HepG2 (cell line): ENCODE measurements around the gene EEF1A1.

ENCODE experiments used
- NBN ChIP-seq: fragments of 450-650 bp; conservative IDR thresholded peaks from 2 replicates; pipeline ENCODE4 v1.6.1; 2017
- REPIN1 ChIP-seq: sonication (generic); formaldehyde crosslinking; IDR thresholded peaks from 2 replicates; pipeline ENCODE4 v1.8.0; 2022; ENCODE audit warnings: missing genetic modification reagents, low read depth, mild to moderate bottlenecking, borderline replicate concordance
- TCF12 ChIP-seq, 2 experiments: fragments of 450-650 bp in 1 of 2; sonication (generic) in 1 of 2; formaldehyde crosslinking in 1 of 2; IDR thresholded peaks; 2 replicates each; pipeline versions ENCODE4 v1.6.1 to v1.8.0; 2017 to 2022; ENCODE audit warnings: antibody characterized with exemption in 1 of 2, mild to moderate bottlenecking in 1 of 2, missing genetic modification reagents in 1 of 2, moderate library complexity in 1 of 2
- ZNF264 ChIP-seq: sonication (generic); formaldehyde crosslinking; IDR thresholded peaks from 2 replicates; pipeline ENCODE4 v1.4.0; 2020; ENCODE audit warnings: missing genetic modification reagents
- ZNF350 ChIP-seq: sonication (generic); formaldehyde crosslinking; IDR thresholded peaks from 2 replicates; pipeline ENCODE4 v1.4.0; 2020; ENCODE audit warnings: mild to moderate bottlenecking, low read depth, missing genetic modification reagents, borderline replicate concordance
- ZNF766 ChIP-seq: sonication (generic); formaldehyde crosslinking; IDR thresholded peaks from 2 replicates; pipeline ENCODE4 v1.5.0; 2020; ENCODE audit warnings: missing genetic modification reagents, borderline replicate concordance
- ZSCAN30 ChIP-seq: sonication (generic); formaldehyde crosslinking; IDR thresholded peaks from 2 replicates; pipeline ENCODE4 v1.5.0; 2020; ENCODE audit warnings: mild to moderate bottlenecking, missing genetic modification reagents

DNA sequence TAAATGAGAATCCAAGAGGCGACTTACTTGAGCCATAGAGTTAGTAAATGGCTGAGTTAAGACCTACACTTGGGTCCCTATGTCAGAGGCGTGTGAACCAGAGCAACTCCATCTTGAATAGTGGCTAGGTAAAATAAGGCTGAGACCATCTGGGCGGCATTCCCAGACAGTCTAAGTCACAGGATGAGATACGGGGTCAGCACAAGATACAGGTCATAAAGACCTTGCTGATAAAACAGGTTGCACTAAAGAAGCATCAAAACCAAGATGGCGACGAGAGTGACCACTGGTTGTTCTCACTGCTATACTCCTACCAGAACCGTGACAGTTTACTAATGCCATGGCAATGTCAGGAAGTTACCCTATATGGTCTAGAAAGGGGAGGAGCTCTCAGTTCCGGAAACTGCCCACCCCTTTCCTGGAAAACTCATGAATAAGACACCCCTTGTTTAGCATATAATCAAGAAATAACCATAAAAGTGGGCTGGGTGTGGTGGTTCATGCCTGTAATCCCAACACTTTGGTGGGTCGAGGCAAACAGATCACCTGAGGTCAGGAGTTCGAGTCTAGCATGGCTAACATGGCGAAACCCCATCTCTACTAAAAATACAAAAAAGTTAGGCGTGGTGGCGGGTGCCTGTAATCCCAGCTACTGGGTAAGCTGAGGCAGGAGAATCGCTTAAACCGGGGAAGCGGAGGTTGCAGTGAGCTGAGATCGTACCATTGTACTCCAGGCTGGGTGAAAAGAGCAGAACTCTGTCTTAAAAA is 43.9 kb upstream of the EEF1A1 start:
- TF ChIP-seq ZNF766 (CRISPR knock-in tag) (no peak), TCF12 (IDR thresholded peaks at IDR 0.05) (no peak), TCF12 (CRISPR knock-in tag; IDR thresholded peaks at IDR 0.05) (no peak), ZSCAN30 (CRISPR knock-in tag) (no peak), ZNF264 (no peak), ZNF350 (CRISPR knock-in tag) (no peak), NBN (no peak), REPIN1 (CRISPR knock-in tag) (no peak)
